ENCODE data around the gene RBMS3.

The RBMS3 gene

GRCh38 chr3:29914861-29915524, 634.1 kb downstream of the RBMS3 start:
- TF ChIP-seq CTCF (IDR thresholded peaks at IDR 0.05; ENCODE audit: borderline replicate concordance, insufficient read depth, low read depth, low read length): no peak
- H3K4me3 ChIP-seq (ENCODE audit: low read depth, low read length): no peak overlapping the region

DNA sequence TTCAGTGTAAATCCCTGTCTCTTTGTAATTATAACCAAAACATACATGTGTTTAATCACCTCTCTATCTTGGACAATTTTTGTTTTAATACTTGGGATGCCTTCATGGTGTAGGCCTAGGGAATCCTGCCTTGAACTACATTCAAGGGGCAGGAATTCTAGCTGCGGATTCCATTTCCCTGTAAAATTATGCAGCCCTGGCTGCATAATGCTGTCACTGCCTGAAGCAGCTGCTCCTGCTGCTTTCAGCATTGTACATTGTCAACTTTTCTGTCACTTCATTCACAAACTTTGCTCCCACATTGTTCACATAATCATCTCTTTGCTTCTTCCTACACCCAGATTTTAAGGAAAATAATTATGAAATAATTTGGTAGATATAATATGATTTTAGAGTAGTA, 638.7 kb downstream of the RBMS3 start:
- no peak overlapping the region for H3K4me3 ChIP-seq (ENCODE audit: low read depth, low read length)
- no peak for TF ChIP-seq CTCF (IDR thresholded peaks at IDR 0.05; ENCODE audit: borderline replicate concordance, insufficient read depth, low read depth, low read length)

DNA sequence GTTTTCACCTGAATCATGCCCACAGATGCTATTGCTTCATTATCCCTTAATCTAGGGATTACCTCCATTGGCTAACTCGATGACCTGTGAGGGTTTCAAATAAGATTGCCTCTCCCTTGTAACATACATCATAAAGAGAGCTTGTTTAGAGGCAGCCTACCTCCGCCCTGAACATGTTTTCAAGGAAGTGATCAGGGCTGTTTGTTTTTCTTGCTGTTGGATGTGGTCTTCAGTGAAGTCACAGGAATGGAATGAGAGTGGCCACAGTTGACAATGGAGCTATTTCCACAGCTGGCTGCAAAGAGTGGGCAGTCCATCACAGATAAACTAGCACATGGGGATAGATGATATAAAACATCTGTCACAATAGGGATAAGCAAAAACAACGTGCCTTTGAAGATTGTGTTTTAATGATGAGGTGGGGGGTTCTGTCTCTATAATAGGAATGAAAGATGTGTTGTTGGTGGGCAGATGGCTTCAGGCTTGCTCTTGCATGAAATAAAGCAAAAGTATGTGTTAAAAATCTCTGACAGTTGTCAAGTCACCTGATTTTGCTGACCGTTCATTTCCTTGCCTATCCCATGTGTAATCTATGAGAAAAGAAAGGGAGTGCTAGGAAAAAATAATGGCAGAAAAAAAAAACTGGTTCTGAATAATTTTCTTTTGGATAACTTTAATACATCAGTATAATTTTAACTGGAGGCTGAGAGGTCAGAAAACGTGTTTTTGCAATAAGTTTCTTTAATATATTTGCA, 642.3 kb downstream of the RBMS3 start:
- TF ChIP-seq CTCF (IDR thresholded peaks at IDR 0.05; ENCODE audit: borderline replicate concordance, insufficient read depth, low read depth, low read length): no peak
- H3K4me3 ChIP-seq (ENCODE audit: low read depth, low read length): no peak overlapping the region

DNA sequence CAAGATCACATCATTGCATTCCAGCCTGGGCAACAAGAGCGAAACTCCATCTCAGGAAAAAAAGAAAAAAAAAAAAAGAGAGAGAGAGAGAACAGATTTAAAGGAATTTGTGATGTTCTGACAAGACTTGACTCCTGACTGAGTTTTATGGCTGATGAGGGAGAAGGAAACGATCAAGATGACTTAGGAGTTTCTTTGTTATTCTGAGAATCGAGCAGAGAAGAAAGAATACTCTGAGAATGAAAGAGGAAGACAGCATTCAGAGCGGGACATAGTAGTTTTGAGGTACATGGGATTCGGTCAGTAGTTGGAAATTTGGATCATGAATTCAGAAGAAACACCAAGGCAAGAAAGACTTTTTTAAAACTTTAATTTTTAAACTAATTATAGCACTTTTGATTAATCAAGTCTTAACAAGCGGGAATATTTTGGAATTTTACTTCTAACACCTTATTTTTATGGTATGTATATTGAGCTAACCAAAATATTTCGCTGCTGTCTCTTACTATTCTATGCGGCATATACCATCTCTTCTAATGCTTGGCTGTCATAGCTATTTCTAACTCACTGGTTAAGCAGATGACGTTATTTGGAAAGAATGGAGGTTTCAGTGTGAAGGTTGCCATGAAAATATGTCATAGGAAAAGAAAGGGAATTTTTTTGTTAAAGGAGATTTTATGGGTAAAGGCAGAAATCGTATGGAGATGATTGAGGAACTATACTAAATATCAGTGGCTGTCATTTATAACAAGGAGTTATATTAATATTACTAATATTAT, 644.1 kb downstream of the RBMS3 start:
- H3K4me3 ChIP-seq (ENCODE audit: low read depth, low read length): no peak overlapping the region
- no peak for TF ChIP-seq CTCF (IDR thresholded peaks at IDR 0.05; ENCODE audit: borderline replicate concordance, insufficient read depth, low read depth, low read length)

DNA sequence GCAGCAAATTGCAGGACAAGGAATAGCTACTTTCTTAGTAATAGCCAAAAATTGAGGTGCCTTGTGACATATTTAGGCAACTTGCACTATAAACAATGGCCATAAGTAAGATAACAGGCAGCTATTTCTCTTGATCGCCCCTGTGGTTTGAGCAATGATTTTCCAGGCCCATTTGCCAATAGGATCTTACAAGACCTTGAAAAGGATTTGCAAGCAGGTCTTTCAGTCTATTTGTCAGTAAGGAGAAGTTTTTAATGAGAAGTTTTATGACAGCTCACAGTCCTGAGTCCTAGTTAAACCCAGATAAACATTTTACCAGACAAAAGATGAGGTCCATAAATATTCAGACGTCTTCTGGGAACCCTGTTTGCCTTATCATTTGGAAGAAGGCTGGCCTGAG, 645.5 kb downstream of the RBMS3 start:
- H3K4me3 ChIP-seq (ENCODE audit: low read depth, low read length): no peak overlapping the region
- TF ChIP-seq CTCF (IDR thresholded peaks at IDR 0.05; ENCODE audit: borderline replicate concordance, insufficient read depth, low read depth, low read length): no peak

GRCh38 chr3:29932696-29933325, 651.9 kb downstream of the RBMS3 start:
- no peak for TF ChIP-seq CTCF (IDR thresholded peaks at IDR 0.05; ENCODE audit: borderline replicate concordance, insufficient read depth, low read depth, low read length)
- H3K4me3 ChIP-seq (ENCODE audit: low read depth, low read length): no peak overlapping the region

Data from GM12875 (cell line).